Calu3 (cell line): ENCODE results near the gene IL1RAPL2. TPM values are rescaled to one million over a fixed set of nuclear protein-coding genes. Genes with fewer than 3 reads are reported as not detected.
"Not testable (repeated sequence)": the region's sequence is repeated elsewhere in the genome, so short reads cannot be mapped to it uniquely, and the experiment has no call there.

Source experiments
- BruUV-seq: library from RNA; stranded (reverse); fragments of 400-500 nt; replicated peaks from 2 replicates; lab custom pipeline; 2021; lab: Mats Ljungman, UMichigan
- CTCF ChIA-PET: fragments of 300-600 bp; sonication (Branson Sonifier 250); formaldehyde crosslinking; loops from one replicate; lab custom pipeline; 2022; ENCODE audit warnings: antibody characterized with exemption; lab: Charles Lee
- DNase-seq: peaks from one replicate; pipeline ENCODE4 v3.0.0; 2022
- H3K27ac Mint-ChIP-seq: one replicate; pipeline ENCODE4 v1.8.0; 2022; ENCODE audit warnings: mixed read lengths; ENCODE audit not compliant: unreplicated experiment
- H3K27me3 Mint-ChIP-seq: one replicate; pipeline ENCODE4 v1.8.0; 2022; ENCODE audit warnings: mixed read lengths; ENCODE audit not compliant: unreplicated experiment
- H3K36me3 Mint-ChIP-seq: one replicate; pipeline ENCODE4 v1.8.0; 2022; ENCODE audit warnings: mild to moderate bottlenecking, moderate library complexity, mixed read lengths; ENCODE audit not compliant: insufficient read depth, unreplicated experiment
- H3K4me1 Mint-ChIP-seq: one replicate; pipeline ENCODE4 v1.8.0; 2022; ENCODE audit warnings: mild to moderate bottlenecking, low read depth, mixed read lengths; ENCODE audit not compliant: unreplicated experiment
- H3K4me3 Mint-ChIP-seq: one replicate; pipeline ENCODE4 v1.8.0; 2022; ENCODE audit warnings: mild to moderate bottlenecking, low read depth, moderate library complexity, mixed read lengths; ENCODE audit not compliant: unreplicated experiment
- H3K9me3 Mint-ChIP-seq: one replicate; pipeline ENCODE4 v1.8.0; 2022; ENCODE audit warnings: low read depth, mixed read lengths; ENCODE audit not compliant: unreplicated experiment
- CTCF ChIP-seq: fragments of 200-600 bp; IDR thresholded peaks from one replicate; pipeline ENCODE4 v1.8.0; 2022; ENCODE audit warnings: antibody characterized with exemption; ENCODE audit not compliant: unreplicated experiment
- intact Hi-C: fragments of 100-400 bp; cut with micrococcal nuclease; formaldehyde crosslinking; loops from one replicate; pipeline ENCODE4 v1.10.0; 2022; ENCODE audit not compliant: unreplicated experiment
- total RNA-seq: library from RNA; stranded (reverse); gene quantifications from 2 replicates; pipeline ENCODE4 v1.2.3, GENCODE V29; 2022

IL1RAPL2 gene
- total RNA-seq, 1 experiment from 2014 or later: not detected

GRCh38 chrX:105773801-105774200 lies 1207.8 kb downstream of the IL1RAPL2 start:
- Mint-ChIP-seq H3K27ac (no peak overlapping the region), H3K4me3 (no peak overlapping the region), H3K27me3 (no peaks in the 10 kb centered on the region), H3K4me1 (no peaks in the 10 kb centered on the region), H3K36me3 (no peaks in the 10 kb centered on the region), H3K9me3 (peaks cover 2% of the 10 kb centered on the region)
- no peak for TF ChIP-seq CTCF
- intact Hi-C loops: no loop called here
- CTCF ChIA-PET: no interaction called here
- no TSS peak for BruUV-seq
- DNase-seq: no peak

GRCh38 chrX:105775679-105776078 lies 1209.7 kb downstream of the IL1RAPL2 start:
- Mint-ChIP-seq H3K27ac (no peak overlapping the region), H3K9me3 (peaks cover 2% of the 10 kb centered on the region), H3K4me3 (no peak overlapping the region), H3K27me3 (no peaks in the 10 kb centered on the region), H3K36me3 (no peaks in the 10 kb centered on the region), H3K4me1 (no peaks in the 10 kb centered on the region)
- CTCF ChIA-PET: no interaction called here
- intact Hi-C loops: no loop called here
- no peak for TF ChIP-seq CTCF
- BruUV-seq: no TSS peak
- DNase-seq: no peak

GRCh38 chrX:105781804-105782203 lies 1215.8 kb downstream of the IL1RAPL2 start:
- intact Hi-C loops: no loop called here
- no TSS peak for BruUV-seq
- Mint-ChIP-seq H3K4me3 (no peak overlapping the region), H3K27me3 (no peaks in the 10 kb centered on the region), H3K36me3 (no peaks in the 10 kb centered on the region), H3K4me1 (no peaks in the 10 kb centered on the region), H3K9me3 (peaks cover 2% of the 10 kb centered on the region), H3K27ac (no peak overlapping the region)
- no peak for TF ChIP-seq CTCF
- CTCF ChIA-PET: no interaction called here
- no peak for DNase-seq

GRCh38 chrX:105796877-105797276 lies 1230.9 kb downstream of the IL1RAPL2 start:
- H3K9me3 Mint-ChIP-seq, intact Hi-C loops, BruUV-seq, CTCF ChIA-PET, H3K36me3 Mint-ChIP-seq, H3K4me3 Mint-ChIP-seq, H3K4me1 Mint-ChIP-seq, H3K27ac Mint-ChIP-seq, H3K27me3 Mint-ChIP-seq, DNase-seq: not testable (repeated sequence)

- DNase-seq: no peak
- Mint-ChIP-seq H3K27ac (no peak overlapping the region), H3K4me3 (no peak overlapping the region), H3K4me1 (no peaks in the 10 kb centered on the region), H3K27me3 (no peaks in the 10 kb centered on the region), H3K9me3 (peaks cover 2% of the 10 kb centered on the region), H3K36me3 (no peaks in the 10 kb centered on the region)
- no TSS peak for BruUV-seq
- CTCF ChIA-PET: no interaction called here
- intact Hi-C loops: no loop called here
- TF ChIP-seq CTCF: no peak
Measured at GRCh38 chrX:105803891-105804290, 1237.9 kb downstream of the IL1RAPL2 start.

GRCh38 chrX:105805655-105806054 lies 1239.7 kb downstream of the IL1RAPL2 start:
- H3K36me3 Mint-ChIP-seq, H3K4me1 Mint-ChIP-seq, H3K27ac Mint-ChIP-seq, H3K9me3 Mint-ChIP-seq, intact Hi-C loops, BruUV-seq, H3K4me3 Mint-ChIP-seq, DNase-seq, H3K27me3 Mint-ChIP-seq, CTCF ChIA-PET: not testable (repeated sequence)
